Panc1 (cell line): ENCODE results near the gene ZNF587B.

Experiments used
- CTCF ChIP-seq: fragments of 450-650 bp; IDR thresholded peaks from 2 replicates; pipeline ENCODE4 v1.5.1; 2017; ENCODE audit warnings: mild to moderate bottlenecking
- POLR2AphosphoS5 ChIP-seq: IDR thresholded peaks from 2 replicates; pipeline ENCODE4 v1.6.1; 2012; ENCODE audit warnings: mild to moderate bottlenecking, low read depth, low read length, moderate library complexity

- TF ChIP-seq CTCF, result no peak
- TF ChIP-seq POLR2AphosphoS5, result no peak
These were observed 40.1 kb downstream of the ZNF587B start for GRCh38 chr19:57870225-57870624.
